ENCODE measurements around the gene CSRP3.

DNA sequence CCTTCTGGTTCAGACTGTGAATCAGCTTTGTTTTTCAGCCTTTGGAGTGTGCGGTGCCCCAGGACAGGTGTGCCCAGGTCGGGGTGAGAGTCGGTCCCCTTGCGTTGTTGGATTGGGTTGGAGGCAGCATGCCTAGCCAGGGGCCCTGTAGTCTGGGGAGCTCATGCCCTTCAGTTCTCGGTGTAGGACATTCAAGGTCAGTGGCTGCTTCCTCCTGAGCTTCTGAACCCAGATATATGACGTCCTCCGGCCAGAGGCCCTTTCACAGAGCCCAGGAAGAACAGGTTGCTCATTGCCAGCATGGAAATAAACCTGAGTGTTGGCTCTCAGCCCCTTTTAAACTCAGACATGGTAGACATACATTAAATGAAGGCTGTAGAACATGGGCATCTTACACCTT is 2.7 kb downstream of the CSRP3 start:
- TF ChIP-seq, protein P1, sequence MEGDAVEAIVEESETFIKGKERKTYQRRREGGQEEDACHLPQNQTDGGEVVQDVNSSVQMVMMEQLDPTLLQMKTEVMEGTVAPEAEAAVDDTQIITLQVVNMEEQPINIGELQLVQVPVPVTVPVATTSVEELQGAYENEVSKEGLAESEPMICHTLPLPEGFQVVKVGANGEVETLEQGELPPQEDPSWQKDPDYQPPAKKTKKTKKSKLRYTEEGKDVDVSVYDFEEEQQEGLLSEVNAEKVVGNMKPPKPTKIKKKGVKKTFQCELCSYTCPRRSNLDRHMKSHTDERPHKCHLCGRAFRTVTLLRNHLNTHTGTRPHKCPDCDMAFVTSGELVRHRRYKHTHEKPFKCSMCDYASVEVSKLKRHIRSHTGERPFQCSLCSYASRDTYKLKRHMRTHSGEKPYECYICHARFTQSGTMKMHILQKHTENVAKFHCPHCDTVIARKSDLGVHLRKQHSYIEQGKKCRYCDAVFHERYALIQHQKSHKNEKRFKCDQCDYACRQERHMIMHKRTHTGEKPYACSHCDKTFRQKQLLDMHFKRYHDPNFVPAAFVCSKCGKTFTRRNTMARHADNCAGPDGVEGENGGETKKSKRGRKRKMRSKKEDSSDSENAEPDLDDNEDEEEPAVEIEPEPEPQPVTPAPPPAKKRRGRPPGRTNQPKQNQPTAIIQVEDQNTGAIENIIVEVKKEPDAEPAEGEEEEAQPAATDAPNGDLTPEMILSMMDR (IDR thresholded peaks at IDR 0.05; ENCODE audit: poor library complexity, severe bottlenecking) = no peak
- TF ChIP-seq, protein P2, sequence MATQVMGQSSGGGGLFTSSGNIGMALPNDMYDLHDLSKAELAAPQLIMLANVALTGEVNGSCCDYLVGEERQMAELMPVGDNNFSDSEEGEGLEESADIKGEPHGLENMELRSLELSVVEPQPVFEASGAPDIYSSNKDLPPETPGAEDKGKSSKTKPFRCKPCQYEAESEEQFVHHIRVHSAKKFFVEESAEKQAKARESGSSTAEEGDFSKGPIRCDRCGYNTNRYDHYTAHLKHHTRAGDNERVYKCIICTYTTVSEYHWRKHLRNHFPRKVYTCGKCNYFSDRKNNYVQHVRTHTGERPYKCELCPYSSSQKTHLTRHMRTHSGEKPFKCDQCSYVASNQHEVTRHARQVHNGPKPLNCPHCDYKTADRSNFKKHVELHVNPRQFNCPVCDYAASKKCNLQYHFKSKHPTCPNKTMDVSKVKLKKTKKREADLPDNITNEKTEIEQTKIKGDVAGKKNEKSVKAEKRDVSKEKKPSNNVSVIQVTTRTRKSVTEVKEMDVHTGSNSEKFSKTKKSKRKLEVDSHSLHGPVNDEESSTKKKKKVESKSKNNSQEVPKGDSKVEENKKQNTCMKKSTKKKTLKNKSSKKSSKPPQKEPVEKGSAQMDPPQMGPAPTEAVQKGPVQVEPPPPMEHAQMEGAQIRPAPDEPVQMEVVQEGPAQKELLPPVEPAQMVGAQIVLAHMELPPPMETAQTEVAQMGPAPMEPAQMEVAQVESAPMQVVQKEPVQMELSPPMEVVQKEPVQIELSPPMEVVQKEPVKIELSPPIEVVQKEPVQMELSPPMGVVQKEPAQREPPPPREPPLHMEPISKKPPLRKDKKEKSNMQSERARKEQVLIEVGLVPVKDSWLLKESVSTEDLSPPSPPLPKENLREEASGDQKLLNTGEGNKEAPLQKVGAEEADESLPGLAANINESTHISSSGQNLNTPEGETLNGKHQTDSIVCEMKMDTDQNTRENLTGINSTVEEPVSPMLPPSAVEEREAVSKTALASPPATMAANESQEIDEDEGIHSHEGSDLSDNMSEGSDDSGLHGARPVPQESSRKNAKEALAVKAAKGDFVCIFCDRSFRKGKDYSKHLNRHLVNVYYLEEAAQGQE (IDR thresholded peaks at IDR 0.05; ENCODE audit: borderline replicate concordance) = no peak
- TF ChIP-seq EZH2 (IDR thresholded peaks at IDR 0.05; ENCODE audit: borderline replicate concordance, insufficient read depth, low read length, poor library complexity, severe bottlenecking) (no peak), SMC3 (conservative IDR thresholded peaks at IDR 0.05; ENCODE audit: poor library complexity) (no peak), TAF1 (IDR thresholded peaks at IDR 0.05; ENCODE audit: low read depth) (no peak), EP300 (conservative IDR thresholded peaks at IDR 0.05; ENCODE audit: poor library complexity, severe bottlenecking) (no peak), POLR2AphosphoS5 (IDR thresholded peaks at IDR 0.05) (no peak)
